ENCODE results near the gene FMN1.

DNA sequence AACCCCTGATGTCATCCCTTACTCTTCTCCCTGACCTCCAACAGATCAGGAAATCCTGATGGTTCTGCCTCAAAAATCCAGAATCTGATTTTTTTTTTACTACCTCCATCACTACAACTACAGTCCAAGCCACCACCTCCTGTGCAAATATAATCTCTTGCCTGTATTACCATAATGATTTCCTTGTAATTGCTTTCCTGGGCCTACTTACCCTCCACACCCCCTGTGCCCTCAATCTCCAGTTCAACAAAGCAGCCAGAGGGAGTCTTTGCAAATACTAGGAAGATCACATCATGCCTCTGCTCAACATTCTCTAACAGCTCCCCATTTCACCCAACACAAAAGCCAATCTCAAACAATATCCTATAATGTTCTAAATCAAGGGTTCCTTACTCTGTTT lies 159.9 kb downstream of the FMN1 start:
- TF ChIP-seq ZSCAN20 (CRISPR knock-in tag; IDR thresholded peaks at IDR 0.05) (no peak), HEYL (CRISPR knock-in tag; IDR thresholded peaks at IDR 0.05) (no peak)

Measured in A549 (cell line).